PC-9 (cell line): ENCODE data around the gene HMX1. TPM values are rescaled to one million over a fixed set of nuclear protein-coding genes. Genes with fewer than 3 reads are reported as not detected.

Source experiments
- BruUV-seq: library from RNA; stranded (reverse); fragments of 400-500 nt; replicated peaks from 2 replicates; lab custom pipeline; 2021; lab: Mats Ljungman, UMichigan
- CTCF ChIA-PET: fragments of 300-600 bp; sonication (Branson Sonifier 250); formaldehyde crosslinking; loops from one replicate; lab custom pipeline; 2022; ENCODE audit warnings: antibody characterized with exemption; lab: Charles Lee
- POLR2A ChIA-PET: fragments of 300-600 bp; sonication (Branson Sonifier 250); formaldehyde crosslinking; loops from one replicate; lab custom pipeline; 2022; ENCODE audit warnings: antibody characterized with exemption; ENCODE audit not compliant: unreplicated experiment; lab: Charles Lee
- DNase-seq, 2 experiments: peaks; one replicate each; pipeline versions ENCODE4 v3.0.0 to v3.0.0-alpha.2; 2015 to 2022; ENCODE audit warnings: mixed read lengths in 1 of 2
- H2AFZ ChIP-seq: fragments of 200-600 bp; sonication (generic); 2 replicates; pipeline ENCODE4 v1.8.1; 2017; ENCODE audit warnings: antibody characterized with exemption
- H3F3A ChIP-seq: fragments of 200-600 bp; sonication (generic); 2 replicates; pipeline ENCODE4 v1.8.1; 2017; ENCODE audit warnings: antibody characterized with exemption, mild to moderate bottlenecking, low read depth; ENCODE audit not compliant: insufficient read depth
- H3K27ac ChIP-seq: fragments of 200-600 bp; sonication (generic); 2 replicates; pipeline ENCODE4 v1.6.1; 2016; ENCODE audit warnings: mixed run types
- H3K27me3 ChIP-seq: fragments of 200-600 bp; sonication (generic); 2 replicates; pipeline ENCODE4 v1.6.1; 2016; ENCODE audit warnings: low read depth, mixed run types; ENCODE audit not compliant: insufficient read depth
- H3K36me3 ChIP-seq: fragments of 200-600 bp; sonication (generic); 2 replicates; pipeline ENCODE4 v1.6.1; 2016; ENCODE audit warnings: low read depth, mixed run types
- H3K4me1 ChIP-seq: fragments of 200-600 bp; sonication (generic); replicated peaks from 2 replicates; pipeline ENCODE4 v1.6.1; 2016; ENCODE audit warnings: mixed run types; ENCODE audit not compliant: insufficient read depth
- H3K4me2 ChIP-seq: fragments of 200-600 bp; sonication (generic); 2 replicates; pipeline ENCODE4 v1.6.1; 2017; ENCODE audit warnings: mixed run types
- H3K4me3 ChIP-seq: fragments of 200-600 bp; sonication (generic); 2 replicates; pipeline ENCODE4 v1.6.1; 2016; ENCODE audit warnings: mixed run types
- H3K79me2 ChIP-seq: fragments of 200-600 bp; sonication (generic); 2 replicates; pipeline ENCODE4 v1.6.1; 2017; ENCODE audit warnings: low read depth, mixed run types
- H3K9me2 ChIP-seq: fragments of 200-600 bp; sonication (generic); 2 replicates; pipeline ENCODE4 v1.8.1; 2017; ENCODE audit warnings: mild to moderate bottlenecking; ENCODE audit not compliant: insufficient read depth
- H3K9me3 ChIP-seq: fragments of 200-600 bp; sonication (generic); 2 replicates; pipeline ENCODE4 v1.8.1; 2016; ENCODE audit warnings: low read depth; ENCODE audit not compliant: insufficient read depth
- H4K20me1 ChIP-seq: fragments of 200-600 bp; sonication (generic); 2 replicates; pipeline ENCODE4 v1.8.1; 2017; ENCODE audit not compliant: insufficient read depth
- CTCF ChIP-seq: fragments of 200-600 bp; sonication (generic); conservative IDR thresholded peaks from 2 replicates; pipeline ENCODE4 v1.6.1; 2017; ENCODE audit warnings: mixed run types, antibody characterized with exemption, mild to moderate bottlenecking, moderate library complexity
- EZH2 ChIP-seq: fragments of 200-600 bp; sonication (generic); IDR thresholded peaks from 2 replicates; pipeline ENCODE4 v1.8.0; 2017; ENCODE audit warnings: antibody characterized with exemption, low read depth
- intact Hi-C: fragments of 100-400 bp; cut with micrococcal nuclease; formaldehyde crosslinking; loops from one replicate; pipeline ENCODE4 v1.10.0; 2022; ENCODE audit not compliant: unreplicated experiment
- total RNA-seq: library from RNA; stranded (reverse); gene quantifications from 2 replicates; pipeline ENCODE4 v1.2.3, GENCODE V29; 2021

Gene HMX1
- total RNA-seq, 1 experiment from 2014 or later = not detected

DNA sequence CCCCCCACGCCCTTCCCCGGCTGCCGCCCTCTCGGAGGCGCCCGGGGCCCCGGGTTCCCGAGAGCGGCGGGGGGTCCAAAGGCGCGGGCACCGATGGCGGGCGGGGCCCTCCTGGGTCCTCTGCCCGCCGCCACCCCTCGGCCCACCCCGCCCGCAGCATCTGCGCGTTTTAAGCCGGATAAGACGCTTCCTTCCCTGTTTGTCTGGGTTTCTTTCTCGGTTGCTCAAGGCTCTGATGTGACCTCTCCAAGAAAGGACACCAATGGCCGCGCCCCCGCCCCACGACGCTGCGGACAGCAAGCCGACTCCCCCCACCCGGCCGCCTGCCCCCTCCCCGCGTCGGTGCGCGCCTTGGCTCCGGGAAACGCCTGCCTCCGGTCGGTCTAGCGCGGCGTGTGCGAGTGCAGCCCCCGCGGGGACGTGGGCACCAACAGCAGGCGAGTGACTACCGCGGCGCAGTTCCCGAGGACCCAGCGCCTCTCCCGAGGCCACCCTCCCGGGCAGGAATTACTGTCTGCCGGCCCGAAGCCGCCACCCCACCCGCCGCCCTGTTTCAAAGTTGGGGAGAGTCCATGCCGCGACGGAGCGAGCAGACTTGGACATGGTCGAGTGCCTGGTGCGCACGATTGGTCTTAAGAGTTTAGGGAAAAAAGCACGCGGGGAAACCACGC lies 21.1 kb upstream of the HMX1 start:
- BruUV-seq = no TSS peak
- intact Hi-C loops = no loop called here
- H3K4me1 ChIP-seq = no peaks in the 10 kb centered on the region

DNA sequence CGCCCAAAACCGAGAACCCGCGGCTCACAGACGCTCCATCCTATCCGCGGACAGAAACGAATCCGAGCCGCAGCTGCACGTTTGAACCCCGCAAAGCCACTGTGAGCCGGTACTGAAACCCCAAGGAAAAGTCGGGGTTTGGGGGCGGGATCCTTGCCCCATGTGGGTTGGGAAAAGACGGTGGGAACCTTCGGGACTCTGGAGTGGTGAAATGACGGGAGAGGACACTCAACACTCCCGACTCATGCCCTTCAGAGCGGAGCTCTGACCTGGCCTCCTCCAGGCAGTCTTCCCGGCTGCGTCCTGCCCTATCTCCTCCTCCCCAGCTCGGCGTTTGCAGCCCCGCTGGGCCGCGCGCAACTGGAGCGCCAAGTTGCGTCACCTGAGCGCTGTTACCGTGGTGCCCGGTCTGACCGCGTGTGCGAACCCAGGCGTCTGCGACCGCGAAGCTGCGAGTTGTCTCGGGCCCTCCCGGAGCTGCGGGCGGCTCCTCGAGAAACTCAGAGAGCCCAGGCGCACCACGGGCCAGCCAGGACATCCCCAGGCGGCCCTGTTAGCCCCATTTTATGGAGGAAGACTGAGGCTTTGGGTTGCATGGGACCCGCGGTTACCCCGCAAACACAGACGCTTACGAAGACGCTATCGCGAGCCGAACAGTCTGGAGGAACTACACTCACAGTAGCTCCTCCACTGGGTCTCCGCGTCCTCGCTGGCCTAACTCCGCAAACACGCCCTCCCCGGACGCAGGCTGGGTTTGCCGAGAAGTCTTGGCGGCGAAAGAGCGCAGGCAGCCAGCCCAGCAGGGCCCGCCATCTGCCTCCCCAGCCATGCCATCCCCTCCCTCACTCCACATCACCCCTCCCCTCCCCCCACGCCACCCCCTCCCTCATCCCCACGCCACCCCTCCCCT lies 20.3 kb upstream of the HMX1 start:
- Histone ChIP-seq H3K4me1 (no peaks in the 10 kb centered on the region), H2AFZ (no peak overlapping the region), H3K79me2 (no peaks in the 10 kb centered on the region), H3K27me3 (peaks cover 41% of the 10 kb centered on the region), H3K9me3 (no peaks in the 10 kb centered on the region), H3K9me2 (no peaks in the 10 kb centered on the region), H3K4me3 (no peak overlapping the region), H3K27ac (no peak overlapping the region), H3K4me2 (no peak overlapping the region), H3K36me3 (no peaks in the 10 kb centered on the region), H3F3A (no peaks in the 10 kb centered on the region), H4K20me1 (no peaks in the 10 kb centered on the region)
- ChIA-PET POLR2A (no interaction called here), CTCF (no interaction called here)
- intact Hi-C loops = no loop called here
- TF ChIP-seq CTCF (no peak), EZH2 (no peak)
- no TSS peak for BruUV-seq
- DNase-seq = no peak

More for the DNA sequence above, 21.1 kb upstream of the HMX1 start:
- H3F3A ChIP-seq = no peaks in the 10 kb centered on the region
- TF ChIP-seq CTCF (no peak), EZH2 (no peak)
- H4K20me1 ChIP-seq = no peaks in the 10 kb centered on the region
- H3K36me3 ChIP-seq = no peaks in the 10 kb centered on the region
- H3K79me2 ChIP-seq = no peaks in the 10 kb centered on the region
- no peak overlapping the region for H3K27ac ChIP-seq
- CTCF ChIA-PET = no interaction called here
- DNase-seq = no peak
- no peaks in the 10 kb centered on the region for H3K9me3 ChIP-seq
- H3K9me2 ChIP-seq = no peaks in the 10 kb centered on the region
- H3K4me2 ChIP-seq = no peak overlapping the region
- peaks cover 41% of the 10 kb centered on the region for H3K27me3 ChIP-seq
- no peak overlapping the region for H3K4me3 ChIP-seq
- no peak overlapping the region for H2AFZ ChIP-seq
- POLR2A ChIA-PET = no interaction called here

DNA sequence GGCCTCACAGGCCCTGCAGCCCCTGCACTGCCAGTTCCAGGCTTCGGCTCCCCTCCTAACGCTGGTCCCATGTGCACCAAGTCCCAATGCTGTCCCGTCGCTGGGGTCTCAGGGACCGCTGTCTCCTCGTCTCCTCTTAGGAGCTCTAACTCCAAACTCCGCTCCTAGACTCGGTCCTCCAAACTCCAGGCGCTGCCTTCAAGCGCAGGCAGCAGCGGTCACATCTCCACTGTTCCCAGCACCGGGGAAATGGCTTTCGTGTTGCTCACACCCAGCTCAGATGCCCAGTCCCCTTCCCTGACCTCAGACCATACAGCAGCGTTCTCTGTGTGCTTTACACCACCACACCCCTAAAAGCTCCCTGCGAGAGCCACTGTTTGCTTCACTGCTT lies 19.6 kb upstream of the HMX1 start:
- no peak for DNase-seq
- H3K27me3 ChIP-seq = peaks cover 43% of the 10 kb centered on the region
- BruUV-seq = no TSS peak
- no peak overlapping the region for H3K4me2 ChIP-seq
- no peak overlapping the region for H3K27ac ChIP-seq
- no peak overlapping the region for H2AFZ ChIP-seq
- intact Hi-C loops = no loop called here
- no peaks in the 10 kb centered on the region for H3K79me2 ChIP-seq
- no peaks in the 10 kb centered on the region for H3K9me3 ChIP-seq
- no peaks in the 10 kb centered on the region for H4K20me1 ChIP-seq
- no peaks in the 10 kb centered on the region for H3F3A ChIP-seq
- no peak overlapping the region for H3K4me3 ChIP-seq
- H3K9me2 ChIP-seq = no peaks in the 10 kb centered on the region
- H3K36me3 ChIP-seq = no peaks in the 10 kb centered on the region
- CTCF ChIA-PET = no interaction called here
- no peaks in the 10 kb centered on the region for H3K4me1 ChIP-seq
- TF ChIP-seq EZH2 (no peak), CTCF (no peak)
- POLR2A ChIA-PET = no interaction called here
